HG02588 (cell line): ENCODE data around the gene SUN2.
"Not testable (repeated sequence)": the region's sequence is repeated elsewhere in the genome, so short reads cannot be mapped to it uniquely, and the experiment has no call there.

Source experiments
- ATAC-seq: cut with Tn5 transposase; IDR thresholded peaks from one replicate; pipeline ENCODE4 v1.9.1; 2021; ENCODE audit warnings: mild to moderate bottlenecking, moderate library complexity; ENCODE audit not compliant: unreplicated experiment

The SUN2 gene, protein sequence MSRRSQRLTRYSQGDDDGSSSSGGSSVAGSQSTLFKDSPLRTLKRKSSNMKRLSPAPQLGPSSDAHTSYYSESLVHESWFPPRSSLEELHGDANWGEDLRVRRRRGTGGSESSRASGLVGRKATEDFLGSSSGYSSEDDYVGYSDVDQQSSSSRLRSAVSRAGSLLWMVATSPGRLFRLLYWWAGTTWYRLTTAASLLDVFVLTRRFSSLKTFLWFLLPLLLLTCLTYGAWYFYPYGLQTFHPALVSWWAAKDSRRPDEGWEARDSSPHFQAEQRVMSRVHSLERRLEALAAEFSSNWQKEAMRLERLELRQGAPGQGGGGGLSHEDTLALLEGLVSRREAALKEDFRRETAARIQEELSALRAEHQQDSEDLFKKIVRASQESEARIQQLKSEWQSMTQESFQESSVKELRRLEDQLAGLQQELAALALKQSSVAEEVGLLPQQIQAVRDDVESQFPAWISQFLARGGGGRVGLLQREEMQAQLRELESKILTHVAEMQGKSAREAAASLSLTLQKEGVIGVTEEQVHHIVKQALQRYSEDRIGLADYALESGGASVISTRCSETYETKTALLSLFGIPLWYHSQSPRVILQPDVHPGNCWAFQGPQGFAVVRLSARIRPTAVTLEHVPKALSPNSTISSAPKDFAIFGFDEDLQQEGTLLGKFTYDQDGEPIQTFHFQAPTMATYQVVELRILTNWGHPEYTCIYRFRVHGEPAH

DNA sequence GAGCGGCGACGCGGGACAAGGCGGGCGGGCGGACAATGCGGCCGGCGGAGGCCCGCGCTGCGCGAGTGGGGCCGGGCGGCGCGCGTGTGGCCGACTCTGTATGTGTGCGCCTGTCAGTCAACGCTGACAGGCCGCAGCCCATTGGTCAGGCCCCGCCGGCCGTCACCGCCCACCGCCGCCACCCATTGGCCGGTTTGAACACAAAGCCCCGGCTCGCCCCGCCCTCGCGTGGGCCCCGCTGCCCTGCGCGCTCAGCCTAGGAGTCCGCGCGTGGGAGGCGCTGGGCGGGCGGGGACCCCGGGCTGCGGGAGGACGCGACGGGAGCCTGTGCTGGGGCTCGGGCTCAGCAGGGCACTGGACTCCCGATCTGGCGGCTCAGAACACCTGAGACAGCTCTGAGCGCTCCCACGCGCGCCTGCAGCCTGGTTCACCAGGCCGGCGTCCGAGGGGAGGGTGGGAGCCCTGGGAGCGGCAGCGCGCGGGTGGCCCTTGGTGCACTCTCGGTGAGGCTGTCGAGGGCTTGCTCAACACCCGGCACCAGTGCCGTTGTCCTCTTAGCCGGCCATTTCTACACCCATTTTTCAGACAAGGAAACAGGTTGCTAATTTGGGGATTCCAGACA lies at the start of gene SUN2:
Gene SUN2, minus strand, starts transcription at position 88 of the 622 bp plus-strand sequence. CDS start 3,370 bp downstream, outside the sequence.
- ATAC-seq = peak; percentile 65

DNA sequence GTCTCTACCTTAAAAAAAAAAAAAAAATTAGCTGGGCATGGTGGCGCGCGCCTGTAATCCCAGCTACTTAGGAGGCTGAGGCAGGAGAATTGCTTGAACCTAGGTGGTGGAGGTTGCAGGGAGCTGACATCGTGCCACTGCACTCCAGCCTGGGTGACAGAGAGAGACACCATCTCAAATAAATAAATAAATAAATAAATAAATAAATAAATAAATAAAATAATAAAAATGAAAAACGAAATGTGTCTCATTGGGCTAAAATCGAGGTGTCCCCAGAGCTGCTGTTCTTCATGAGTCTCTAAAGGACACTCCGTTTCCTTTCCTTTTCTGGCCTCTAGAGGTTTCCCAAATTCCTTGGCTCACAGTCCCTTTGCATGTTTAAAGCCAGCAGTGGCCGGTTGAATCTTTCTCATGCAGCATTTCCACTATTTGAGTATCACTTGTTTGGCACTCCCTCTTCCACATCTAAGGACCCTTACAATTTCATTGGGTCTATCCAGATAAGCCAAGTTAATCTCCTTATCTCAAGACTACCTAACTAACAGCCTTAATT lies 49.3 kb upstream of the SUN2 start:
- not testable (repeated sequence) for ATAC-seq

DNA sequence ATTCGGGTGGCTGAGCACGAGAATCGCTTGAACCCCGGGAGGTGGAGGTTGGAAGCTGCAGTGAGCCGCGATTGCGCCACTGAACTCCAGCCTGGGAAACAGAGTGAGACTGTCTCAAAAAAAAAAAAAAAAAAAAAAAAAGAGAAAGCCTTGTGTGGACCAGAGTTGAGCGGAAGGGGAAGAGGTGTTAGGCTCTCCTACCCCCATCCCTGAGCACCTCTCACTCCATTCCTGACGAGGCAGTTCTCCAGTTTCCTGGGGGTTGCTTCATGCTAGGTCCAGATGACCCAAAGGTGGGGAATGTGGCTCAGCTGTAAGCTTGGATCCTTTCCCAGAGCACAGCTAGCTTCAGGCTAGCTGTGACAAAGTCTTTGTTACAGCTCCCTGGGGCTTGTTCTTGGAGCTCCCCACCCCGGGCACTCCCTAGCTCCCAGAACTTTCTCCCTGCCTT lies 46.9 kb upstream of the SUN2 start:
- ATAC-seq = no peak

DNA sequence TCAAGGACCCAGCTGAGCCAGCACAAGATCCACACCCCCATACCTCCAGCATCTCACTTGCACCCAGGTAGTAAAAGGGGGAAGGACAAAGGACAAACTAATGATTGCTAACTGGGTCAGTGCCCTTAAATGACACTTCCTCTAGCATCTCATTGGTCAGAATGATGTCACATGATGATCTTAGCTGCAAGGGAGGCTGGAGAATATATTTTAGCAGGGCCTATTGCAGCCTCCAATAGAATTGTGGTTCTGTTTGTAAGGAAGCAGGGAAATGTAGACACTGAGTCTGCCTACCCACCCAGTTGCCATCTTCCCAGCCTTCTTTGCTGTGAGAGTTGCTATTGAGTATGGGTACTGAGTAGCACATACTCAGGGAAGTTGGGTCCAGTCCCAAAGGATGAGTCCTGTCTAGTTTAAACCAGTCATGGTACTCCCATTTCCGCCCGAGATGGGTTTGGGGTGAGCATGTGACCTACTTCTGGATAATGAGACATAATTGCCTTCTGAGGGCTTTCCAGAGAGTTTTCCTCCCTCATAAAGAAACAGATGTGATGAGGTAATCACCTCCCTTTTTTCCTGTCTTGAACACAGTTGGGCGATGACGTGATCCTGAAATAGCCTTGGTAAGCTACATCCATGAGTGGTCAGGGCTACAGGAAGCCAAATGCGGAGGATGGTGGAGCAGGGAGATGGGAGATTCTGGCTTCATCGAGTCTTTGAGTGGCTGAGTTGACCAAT lies 43.6 kb upstream of the SUN2 start:
- no peak for ATAC-seq

DNA sequence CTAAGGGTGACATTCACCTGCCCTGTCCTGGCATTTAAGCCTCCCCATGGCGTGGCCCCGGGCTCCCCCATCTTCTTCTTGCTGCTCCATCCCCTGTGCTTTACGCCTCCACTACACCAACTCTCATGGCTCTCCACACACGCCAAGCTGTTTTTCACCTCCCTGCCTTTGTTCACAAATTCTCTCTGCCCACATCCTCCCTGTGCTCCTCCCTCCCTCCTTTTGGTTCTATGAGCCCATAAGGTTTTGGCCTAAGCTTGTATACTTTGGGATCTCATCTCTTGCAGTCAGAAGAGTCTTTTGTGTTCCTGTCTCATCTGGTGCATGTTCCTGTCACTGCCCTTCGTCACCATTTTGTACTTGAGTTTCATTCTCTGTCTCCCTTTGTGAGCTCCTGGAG lies 42.7 kb upstream of the SUN2 start:
- ATAC-seq = no peak

DNA sequence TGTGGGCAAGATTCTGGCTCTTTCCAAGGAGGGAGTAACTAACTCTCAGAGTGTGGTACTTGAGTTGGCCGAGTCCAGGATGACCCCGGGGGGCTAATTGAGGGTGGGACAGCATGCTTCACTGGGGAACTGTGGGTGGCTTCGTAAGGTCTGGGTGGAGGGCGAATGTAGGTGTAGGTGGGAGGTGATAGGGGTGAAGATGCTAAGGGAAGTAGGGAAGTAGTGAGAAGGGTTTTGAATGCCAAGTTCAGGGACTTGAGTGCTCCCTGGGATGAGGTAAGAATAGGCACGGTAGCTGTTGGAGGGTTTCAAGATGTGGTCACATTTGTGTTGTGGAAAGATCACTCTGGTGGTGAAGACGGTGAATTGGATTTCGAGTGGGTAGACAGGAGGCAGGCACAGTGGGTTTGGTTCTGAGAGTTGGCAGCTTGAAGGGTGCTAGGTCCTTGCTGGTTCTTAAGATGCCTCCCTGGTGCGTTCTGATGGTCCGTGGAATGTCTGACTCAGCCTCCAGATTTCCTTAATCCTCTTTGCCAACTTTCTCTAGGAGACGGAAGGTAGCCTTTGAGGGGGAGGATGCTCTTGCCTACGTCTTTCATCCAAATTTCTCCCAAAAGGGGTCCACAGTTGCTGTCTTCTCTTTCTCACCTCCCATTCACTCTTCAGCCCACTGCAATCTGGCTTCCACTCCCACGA lies 40.6 kb upstream of the SUN2 start:
- ATAC-seq = no peak

DNA sequence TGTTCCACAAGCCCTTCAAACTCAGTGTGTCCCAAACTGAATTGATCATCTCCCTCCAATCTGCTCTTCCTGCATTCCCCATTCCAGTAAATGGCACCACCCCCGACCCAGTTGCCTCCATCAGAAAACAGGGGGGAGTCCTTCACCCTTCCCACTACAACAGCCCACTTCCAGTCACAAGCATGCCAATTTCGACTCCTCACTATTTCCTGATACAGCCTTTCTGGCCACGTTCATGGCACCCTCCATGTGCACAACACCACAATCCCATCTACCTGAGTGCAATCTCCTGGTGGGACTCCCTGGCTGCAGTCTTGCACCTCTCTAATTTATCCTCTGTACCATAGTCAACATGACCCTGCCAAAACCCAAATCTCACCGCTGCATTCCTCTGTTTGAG lies 39.8 kb upstream of the SUN2 start:
- no peak for ATAC-seq

DNA sequence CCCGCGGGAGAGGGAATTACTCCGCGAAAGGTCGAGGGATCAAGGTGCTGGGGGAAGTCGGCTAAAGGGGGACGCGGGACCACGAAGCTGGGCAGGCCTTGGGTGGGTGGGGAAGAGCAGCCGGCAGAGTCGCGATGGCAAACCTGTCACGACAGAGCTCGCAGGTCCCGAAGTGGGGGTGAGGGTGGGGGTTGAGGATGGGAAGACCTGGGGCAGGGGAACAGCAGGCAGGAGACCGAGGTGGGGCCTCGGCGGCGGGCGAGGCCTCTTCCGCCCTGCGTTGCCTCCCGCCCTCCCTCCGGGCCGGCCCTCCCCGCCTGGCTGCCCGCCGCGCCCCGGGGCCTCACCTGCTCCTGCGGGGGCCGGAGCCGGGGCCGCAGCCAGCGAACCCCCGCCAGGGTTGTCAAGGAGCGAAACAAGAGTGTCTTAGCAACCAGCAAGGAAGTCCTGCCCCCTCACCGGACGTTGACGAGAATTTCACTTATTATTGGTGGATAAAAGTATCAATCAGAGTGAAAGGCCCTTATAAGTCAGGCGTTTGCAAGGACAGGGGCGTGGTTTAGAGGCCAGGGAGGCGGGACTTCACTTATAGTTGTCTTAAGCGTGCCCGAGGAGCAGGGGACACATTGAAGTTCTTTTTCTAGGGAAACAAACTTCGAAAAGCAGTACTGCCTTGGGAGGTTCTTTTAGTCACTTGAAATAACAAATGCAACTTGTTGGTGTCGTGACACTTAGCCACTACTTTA lies 38.1 kb upstream of the SUN2 start, which contains the start of gene DNAL4:
Gene DNAL4, minus strand, starts transcription at position 423 of the 746 bp plus-strand sequence. CDS start 11,412 bp downstream, outside the sequence.
- ATAC-seq = peak; percentile 93

DNA sequence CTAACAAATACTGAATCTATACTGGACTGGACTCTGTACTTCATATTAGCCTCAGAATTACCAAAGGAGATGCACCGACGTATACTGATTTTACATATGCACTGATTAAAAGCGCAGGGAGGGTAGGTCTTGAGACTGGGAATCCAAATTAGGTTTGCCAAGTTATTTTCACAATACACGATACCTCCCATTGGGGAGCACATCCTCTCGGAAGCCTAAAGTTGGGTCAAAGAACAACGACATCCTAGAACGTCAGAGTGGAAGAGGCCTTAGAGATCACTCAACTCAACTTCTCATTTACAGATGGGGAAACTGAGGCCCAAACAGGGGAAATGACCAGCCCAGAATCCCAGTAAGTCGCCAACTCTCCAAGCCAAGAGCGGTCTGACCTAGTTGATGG lies 37.5 kb upstream of the SUN2 start:
- no peak for ATAC-seq

DNA sequence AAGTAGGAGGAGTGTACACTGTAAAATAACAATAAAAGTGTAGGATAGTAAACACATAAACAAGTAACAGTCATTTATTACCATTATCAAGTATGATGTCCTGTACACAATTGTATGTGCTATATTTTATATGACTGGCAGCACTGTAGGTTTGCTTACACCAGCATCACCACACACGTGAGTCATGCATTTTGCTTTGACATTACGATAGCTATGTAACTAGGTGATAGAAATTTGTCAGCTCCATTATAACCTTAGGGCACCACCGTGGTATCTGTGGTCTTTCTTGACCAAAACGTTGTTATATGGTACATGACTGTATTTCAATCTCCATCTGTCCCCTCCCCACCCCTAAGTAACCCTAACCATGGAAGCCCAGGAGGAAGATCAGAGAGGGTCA lies 37.0 kb upstream of the SUN2 start:
- no peak for ATAC-seq

DNA sequence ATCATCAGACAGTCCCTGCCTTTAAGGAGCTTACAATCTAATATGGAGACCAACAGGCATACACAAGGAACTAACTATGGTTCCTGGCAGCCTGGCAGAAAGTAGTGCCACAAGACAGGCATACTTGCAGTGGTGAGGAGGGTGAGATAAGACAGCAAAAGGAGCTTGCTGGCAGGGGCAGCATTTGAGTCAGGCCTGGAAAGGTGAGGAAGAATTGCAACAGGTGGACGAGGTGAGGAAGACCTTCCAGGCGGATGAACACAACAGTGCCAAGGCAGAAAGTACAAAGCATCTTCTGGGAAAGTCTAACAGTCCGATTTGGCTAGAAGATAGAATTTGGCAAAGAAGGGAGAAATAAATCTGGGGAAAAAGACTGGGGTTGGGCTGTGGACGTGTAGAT lies 33.8 kb upstream of the SUN2 start:
- no peak for ATAC-seq

DNA sequence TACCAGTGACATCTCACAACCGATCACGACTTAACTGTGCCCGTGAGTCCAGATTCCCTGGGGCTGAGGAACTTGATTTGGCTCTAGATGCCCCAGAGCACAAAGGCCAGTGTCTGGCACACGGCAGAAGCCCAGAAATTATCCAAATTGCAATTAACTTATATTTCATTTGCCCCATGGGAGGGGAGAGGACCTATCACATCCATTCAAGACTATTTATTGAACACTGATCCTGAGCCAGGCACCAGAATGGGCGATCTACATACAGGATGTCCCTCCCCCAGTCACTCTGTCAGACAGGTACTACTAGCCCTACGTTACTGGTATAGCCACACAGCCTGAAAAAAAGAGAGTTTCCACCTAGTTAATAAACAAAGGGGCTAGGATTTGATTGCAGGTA lies 33.0 kb upstream of the SUN2 start:
- ATAC-seq = no peak

DNA sequence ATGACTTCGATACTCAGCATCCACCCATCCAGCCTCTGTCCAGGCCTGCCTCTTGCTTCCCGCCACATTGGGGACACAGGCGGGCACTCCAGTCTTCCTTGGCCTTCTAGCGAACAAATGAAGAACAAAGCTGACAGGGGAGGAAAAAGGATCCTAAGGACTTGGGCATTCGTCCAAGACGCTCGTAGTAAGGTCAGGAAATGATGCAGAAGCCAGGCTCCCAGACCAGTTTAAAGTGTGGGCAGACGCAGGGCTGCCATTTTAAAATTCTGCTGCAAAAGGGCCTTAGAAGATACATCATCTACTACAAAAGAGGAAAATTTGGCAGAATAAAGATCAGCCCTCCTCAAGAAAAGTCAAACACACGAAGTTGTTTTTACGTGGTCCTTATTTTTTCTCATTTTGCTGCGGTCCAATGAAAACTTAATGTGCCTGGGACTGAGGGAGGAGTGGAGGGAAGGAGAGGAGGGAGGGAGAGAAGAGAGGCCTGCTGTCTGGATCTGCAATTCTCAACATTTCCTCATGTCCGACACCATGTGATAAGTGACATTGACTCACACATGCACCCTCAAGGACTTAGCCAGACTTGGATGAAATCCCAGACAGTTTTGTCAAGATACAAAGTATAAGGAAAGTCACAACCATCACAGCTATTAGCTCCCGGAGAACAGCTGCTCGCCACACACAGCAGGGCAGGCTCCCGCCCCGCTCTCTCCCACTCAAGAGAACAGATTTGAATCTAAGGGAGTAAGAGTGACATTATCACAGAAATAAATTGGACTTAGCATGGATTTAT lies 32.4 kb upstream of the SUN2 start:
- no peak for ATAC-seq

DNA sequence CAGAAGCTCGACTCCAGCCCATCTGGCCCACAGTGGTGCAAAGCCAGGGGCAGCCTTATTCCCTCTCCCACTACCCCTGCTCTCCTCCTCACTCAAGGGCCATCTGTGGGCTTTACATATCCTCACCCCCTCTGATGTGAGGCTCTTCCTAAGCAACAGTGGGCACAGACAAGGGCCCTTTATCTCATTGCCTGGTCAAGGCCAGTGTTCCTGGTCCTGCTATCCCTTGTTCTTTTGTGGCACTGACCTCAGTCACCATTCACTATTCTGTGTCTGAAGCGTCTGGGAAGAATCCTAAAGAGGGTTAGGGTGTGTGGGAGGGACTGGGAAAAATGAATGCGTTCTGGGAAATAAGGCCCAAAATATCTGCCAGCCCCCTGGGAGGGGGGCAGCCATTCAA lies 30.8 kb upstream of the SUN2 start:
- no peak for ATAC-seq

DNA sequence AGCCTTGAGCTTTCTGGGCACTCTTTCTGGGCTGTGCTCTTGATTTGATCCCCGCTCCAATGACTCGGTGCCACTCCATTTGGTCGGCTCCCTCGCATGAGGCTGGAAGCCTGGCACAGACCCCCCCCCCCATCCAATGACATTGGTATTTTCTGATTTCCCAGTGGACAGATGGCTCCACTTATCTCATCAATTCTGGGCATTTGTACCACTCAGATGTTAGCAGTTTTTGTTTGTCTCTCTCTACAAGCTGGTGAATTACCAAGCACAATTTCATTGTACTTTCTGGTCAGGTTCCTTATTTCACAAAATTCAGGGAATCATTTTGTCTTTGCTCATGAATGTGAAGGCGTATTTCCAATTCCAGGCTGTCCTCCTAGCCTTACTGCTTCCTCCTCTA lies 29.1 kb upstream of the SUN2 start:
- no peak for ATAC-seq

DNA sequence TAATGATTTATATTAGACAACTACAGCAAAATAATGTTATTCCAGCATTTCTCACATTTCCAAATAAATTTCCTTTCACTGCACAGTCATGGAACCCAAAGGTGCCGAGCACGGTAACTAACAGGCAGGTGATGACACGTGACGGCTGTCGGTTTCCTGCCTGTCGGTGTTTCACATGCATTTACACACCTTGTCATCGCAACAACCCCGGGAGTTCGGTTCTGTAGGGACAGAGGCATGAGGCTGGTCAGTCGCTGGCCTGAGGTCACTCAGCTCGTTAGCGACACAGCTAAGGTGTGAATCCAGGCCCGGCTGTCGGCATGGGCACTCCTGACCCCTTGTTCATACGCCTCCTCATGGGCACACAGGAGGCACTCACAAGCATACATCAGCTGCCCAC lies 28.2 kb upstream of the SUN2 start:
- ATAC-seq = no peak

DNA sequence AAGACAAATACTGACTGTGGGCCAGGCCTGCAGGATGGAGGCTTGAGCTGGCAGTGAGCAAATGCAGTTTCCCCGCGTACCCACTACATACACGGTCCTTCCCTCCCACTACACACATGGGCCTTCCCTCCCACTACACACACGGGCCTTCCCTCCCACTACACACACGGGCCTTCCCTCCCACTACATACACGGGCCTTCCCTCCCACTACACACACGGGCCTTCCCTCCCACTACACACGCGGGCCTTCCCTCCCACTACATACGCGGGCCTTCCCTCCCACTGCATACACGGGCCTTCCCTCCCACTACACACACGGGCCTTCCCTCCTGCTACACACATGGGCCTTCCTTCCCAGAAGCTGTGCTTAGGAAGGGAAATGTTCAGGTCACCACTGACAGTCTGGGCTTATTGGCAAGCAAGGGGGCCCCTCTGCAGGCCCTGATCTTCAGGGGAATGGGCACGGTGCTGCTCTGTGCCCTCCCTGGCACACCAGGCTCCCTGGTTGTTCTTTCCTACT lies 27.4 kb upstream of the SUN2 start:
- no peak for ATAC-seq

DNA sequence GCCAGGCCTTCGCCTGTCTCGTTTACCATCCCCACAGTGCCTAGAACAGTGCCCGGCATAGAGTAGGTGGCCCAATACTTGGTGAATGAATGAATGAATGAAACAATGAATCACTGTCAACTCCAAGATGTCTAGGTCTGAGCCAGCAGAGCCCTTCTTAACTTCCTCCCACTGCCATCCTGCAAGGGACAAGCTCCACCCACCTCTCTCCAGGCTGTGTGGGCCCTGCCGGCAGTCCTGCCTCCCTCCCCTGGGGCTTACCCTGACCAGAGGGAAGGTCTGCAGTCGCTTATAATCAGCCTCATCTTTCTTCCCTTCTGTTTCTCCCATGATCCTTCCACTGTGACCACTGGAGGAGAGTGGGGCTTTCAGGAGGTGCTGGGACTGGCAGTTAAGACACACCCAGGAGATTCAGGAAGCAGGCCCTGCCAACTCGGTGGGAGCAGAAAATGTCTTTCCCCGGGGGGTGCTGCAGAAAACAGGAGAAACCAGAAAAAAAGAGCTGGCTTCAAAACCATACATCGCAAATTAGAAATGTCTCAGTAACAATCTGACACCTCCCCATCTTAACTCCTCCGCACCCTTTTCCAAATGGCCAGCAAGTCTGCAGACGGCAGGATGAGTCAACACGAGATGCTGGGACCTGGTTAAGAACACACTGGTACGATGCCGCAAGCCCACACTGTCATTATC lies 26.8 kb upstream of the SUN2 start:
- ATAC-seq = no peak
